Measurements from ENCODE around the gene MKI67. TPM values are rescaled to one million over a fixed set of nuclear protein-coding genes. Genes with fewer than 3 reads are reported as not detected.

MKI67 gene
- total RNA-seq, 3 donors from 2014 or later (not counting 1 experiment from before 2014, with no cell fraction given), result 5.3 to 10.0 (median 6.8) TPM

DNA sequence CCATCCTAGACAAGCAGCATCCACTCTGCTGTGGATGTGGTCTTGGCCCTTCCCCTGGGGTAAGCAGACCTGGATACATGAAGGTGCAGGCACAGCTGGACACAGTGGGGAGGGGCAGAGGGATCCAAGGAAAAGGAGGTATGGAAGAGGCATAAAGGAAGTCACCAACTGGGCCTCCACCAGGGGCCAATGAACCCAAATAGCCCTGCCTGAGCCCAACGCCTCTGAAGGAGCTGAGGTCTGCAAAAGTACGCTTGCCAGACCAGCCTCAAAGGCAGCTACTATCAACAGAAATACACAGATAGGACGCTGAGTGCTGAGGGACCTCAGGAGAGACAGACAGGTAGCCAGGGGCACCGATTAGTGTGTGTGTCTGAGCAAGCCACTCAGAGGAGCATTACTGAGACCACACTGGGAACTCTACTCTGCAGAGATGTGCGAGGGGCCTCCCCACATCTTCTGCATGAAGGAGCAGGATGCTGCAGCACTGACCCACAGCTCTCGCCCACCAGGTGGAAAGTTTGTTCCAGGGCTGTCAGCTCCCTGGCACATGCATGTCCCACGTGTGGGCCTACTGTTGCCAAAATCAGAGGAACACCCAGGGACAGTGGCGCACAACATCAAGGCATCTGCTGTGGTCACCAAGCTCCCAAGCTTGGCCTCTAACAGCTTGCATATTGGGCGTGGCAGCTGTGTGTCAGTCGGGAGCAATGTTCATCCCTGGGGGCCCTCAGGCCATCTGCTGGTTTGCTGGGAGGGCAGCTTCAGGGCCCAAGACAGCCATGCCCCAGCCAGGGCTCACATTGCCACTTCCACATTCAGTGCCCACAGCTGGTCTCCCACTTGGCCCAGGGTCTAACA, 40.0 kb downstream of the MKI67 start:
- H3K4me3 Mint-ChIP-seq, result no peak overlapping the region
- peaks cover 7% of the 10 kb centered on the region for H3K36me3 Mint-ChIP-seq
- Histone ChIP-seq H3K36me3 (ENCODE audit: control insufficient read depth, insufficient read depth, low read length) (peaks cover 33% of the 10 kb centered on the region), H3K4me3 (ENCODE audit: low read length) (no peak overlapping the region), H3K4me1 (ENCODE audit: control insufficient read depth, insufficient read depth, low read length) (no peaks in the 10 kb centered on the region), H3K27ac (ENCODE audit: low read length) (peak overlapping the region; percentile 14), H3K9me3 (ENCODE audit: control insufficient read depth, insufficient read depth, low read length) (no peaks in the 10 kb centered on the region), H3K27me3 (ENCODE audit: control insufficient read depth, insufficient read depth, low read length) (no peaks in the 10 kb centered on the region)
- no peaks in the 10 kb centered on the region for H3K27me3 Mint-ChIP-seq (ENCODE audit: low read depth in 2 of 2)
- H3K9me3 Mint-ChIP-seq, result no peaks in the 10 kb centered on the region
- WGBS (ENCODE audit: insufficient coverage), result 78% methylated on average over 10 of the region's 10 CpGs
- no peak for DNase-seq
- TF ChIP-seq, protein P1, sequence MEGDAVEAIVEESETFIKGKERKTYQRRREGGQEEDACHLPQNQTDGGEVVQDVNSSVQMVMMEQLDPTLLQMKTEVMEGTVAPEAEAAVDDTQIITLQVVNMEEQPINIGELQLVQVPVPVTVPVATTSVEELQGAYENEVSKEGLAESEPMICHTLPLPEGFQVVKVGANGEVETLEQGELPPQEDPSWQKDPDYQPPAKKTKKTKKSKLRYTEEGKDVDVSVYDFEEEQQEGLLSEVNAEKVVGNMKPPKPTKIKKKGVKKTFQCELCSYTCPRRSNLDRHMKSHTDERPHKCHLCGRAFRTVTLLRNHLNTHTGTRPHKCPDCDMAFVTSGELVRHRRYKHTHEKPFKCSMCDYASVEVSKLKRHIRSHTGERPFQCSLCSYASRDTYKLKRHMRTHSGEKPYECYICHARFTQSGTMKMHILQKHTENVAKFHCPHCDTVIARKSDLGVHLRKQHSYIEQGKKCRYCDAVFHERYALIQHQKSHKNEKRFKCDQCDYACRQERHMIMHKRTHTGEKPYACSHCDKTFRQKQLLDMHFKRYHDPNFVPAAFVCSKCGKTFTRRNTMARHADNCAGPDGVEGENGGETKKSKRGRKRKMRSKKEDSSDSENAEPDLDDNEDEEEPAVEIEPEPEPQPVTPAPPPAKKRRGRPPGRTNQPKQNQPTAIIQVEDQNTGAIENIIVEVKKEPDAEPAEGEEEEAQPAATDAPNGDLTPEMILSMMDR (IDR thresholded peaks at IDR 0.05), result no peak
- intact Hi-C loops (cut with micrococcal nuclease), result no loop called here
- peaks cover 0 to 11% of the 10 kb centered on the region in 2 donors for H3K4me1 Mint-ChIP-seq
- peak overlapping the region; percentile 48 to 64 for H3K27ac Mint-ChIP-seq
- ATAC-seq, result no peak

DNA sequence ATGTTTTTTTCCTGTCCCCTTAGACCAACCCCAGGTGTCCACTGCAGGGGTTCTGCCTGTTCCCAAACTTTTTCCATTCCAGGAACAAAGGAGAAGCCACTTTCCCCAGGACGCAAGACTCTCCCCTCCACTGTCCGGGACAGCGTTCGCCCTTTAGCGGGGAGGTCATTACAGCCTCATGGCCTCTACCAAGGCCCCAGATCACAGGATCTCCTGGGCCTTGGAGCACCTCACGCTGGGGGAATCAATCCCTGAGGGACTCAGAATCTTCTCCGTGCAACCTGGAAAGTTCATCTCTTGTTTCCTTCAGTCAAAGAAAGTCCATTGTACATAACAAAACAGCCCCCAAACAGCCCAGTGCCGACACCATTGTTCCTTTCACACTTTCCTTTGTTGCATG, 41.2 kb downstream of the MKI67 start:
- Histone ChIP-seq H3K27ac (ENCODE audit: low read length) (no peak overlapping the region), H3K4me1 (ENCODE audit: control insufficient read depth, insufficient read depth, low read length) (no peaks in the 10 kb centered on the region), H3K4me3 (ENCODE audit: low read length) (no peak overlapping the region), H3K36me3 (ENCODE audit: control insufficient read depth, insufficient read depth, low read length) (peaks cover 46% of the 10 kb centered on the region), H3K27me3 (ENCODE audit: control insufficient read depth, insufficient read depth, low read length) (no peaks in the 10 kb centered on the region), H3K9me3 (ENCODE audit: control insufficient read depth, insufficient read depth, low read length) (no peaks in the 10 kb centered on the region)
- peaks cover 16% of the 10 kb centered on the region for H3K36me3 Mint-ChIP-seq
- H3K27me3 Mint-ChIP-seq (ENCODE audit: low read depth in 2 of 2), result no peaks in the 10 kb centered on the region
- DNase-seq (no peak), ATAC-seq (no peak)
- H3K4me1 Mint-ChIP-seq, result peaks cover 8 to 19% of the 10 kb centered on the region in 2 donors
- peak overlapping the region; percentile 13 to 64 for H3K27ac Mint-ChIP-seq
- TF ChIP-seq, protein P1 (IDR thresholded peaks at IDR 0.05), result no peak
- H3K9me3 Mint-ChIP-seq, result no peaks in the 10 kb centered on the region
- intact Hi-C loops (cut with micrococcal nuclease), result no loop called here
- 98% methylated on average over 8 of the region's 8 CpGs for WGBS (ENCODE audit: insufficient coverage)
- H3K4me3 Mint-ChIP-seq, result no peak overlapping the region

DNA sequence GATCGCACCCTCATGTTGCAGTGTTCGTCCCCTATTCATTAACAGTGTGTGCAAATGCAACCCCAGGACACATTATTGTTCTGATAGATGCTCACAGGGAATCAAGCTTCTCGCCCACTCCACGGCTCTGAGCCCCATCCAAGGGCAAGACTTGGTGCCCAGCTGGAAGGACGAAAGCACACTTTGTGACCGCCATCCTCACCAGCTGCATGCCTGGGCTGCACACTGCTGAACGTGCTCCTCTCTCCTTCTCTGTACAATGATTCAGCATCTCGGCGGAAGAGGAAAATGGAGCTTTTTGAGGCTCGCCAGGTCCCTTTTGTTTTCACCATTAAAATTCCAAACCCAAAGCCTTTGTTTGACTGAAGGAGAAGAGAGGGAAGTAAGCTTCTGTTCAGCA, 41.9 kb downstream of the MKI67 start:
- Mint-ChIP-seq H3K4me3 (no peak overlapping the region), H3K27ac (peak overlapping the region in 1 of 2 donors; percentile 64), H3K9me3 (no peaks in the 10 kb centered on the region), H3K36me3 (peaks cover 23% of the 10 kb centered on the region), H3K4me1 (peaks cover 8 to 19% of the 10 kb centered on the region in 2 donors), H3K27me3 (ENCODE audit: low read depth in 2 of 2) (no peaks in the 10 kb centered on the region)
- Histone ChIP-seq H3K27ac (ENCODE audit: low read length) (no peak overlapping the region), H3K4me1 (ENCODE audit: control insufficient read depth, insufficient read depth, low read length) (no peaks in the 10 kb centered on the region), H3K4me3 (ENCODE audit: low read length) (no peak overlapping the region), H3K36me3 (ENCODE audit: control insufficient read depth, insufficient read depth, low read length) (peaks cover 52% of the 10 kb centered on the region), H3K27me3 (ENCODE audit: control insufficient read depth, insufficient read depth, low read length) (no peaks in the 10 kb centered on the region), H3K9me3 (ENCODE audit: control insufficient read depth, insufficient read depth, low read length) (no peaks in the 10 kb centered on the region)
- intact Hi-C loops (cut with micrococcal nuclease), result no loop called here
- DNase-seq (no peak), ATAC-seq (no peak)
- TF ChIP-seq, protein P1 (IDR thresholded peaks at IDR 0.05), result no peak
- WGBS (ENCODE audit: insufficient coverage), result 94% methylated on average over 9 of the region's 10 CpGs
